GM18907 (cell line): ENCODE data around the gene PRDM16.

Experiments
- ATAC-seq: cut with Tn5 transposase; IDR thresholded peaks from one replicate; pipeline ENCODE4 v1.9.1; 2021; ENCODE audit warnings: mild to moderate bottlenecking, moderate library complexity; ENCODE audit not compliant: unreplicated experiment

The PRDM16 gene

DNA sequence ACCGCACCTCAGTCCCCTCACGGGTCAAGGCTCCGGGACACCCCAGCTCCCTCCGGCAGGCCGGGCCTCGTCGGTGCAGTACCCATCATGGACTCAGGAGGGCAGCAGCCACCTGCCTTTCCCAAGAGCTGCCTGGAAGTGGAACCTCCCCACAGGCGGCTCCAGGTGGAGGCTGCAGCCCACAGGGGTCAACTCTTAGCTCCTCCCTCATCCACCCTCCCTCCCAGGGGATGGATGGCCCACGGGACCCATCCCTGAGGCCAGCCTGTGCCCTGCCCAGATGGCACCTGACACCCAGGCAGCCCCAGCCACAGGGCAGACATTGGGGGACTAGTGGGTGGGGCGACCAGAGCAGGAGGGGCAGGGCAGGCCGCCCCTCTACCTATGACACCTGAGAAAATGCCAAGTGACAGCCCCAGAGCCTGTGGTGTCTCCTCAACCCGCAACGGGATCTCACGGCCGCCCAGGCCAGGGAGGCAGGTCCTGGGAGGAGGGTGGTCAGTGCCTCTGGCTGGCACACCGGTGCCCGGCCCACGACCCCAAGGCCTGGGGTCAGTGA, 384.3 kb downstream of the PRDM16 start:
- peak; percentile 56 for ATAC-seq

DNA sequence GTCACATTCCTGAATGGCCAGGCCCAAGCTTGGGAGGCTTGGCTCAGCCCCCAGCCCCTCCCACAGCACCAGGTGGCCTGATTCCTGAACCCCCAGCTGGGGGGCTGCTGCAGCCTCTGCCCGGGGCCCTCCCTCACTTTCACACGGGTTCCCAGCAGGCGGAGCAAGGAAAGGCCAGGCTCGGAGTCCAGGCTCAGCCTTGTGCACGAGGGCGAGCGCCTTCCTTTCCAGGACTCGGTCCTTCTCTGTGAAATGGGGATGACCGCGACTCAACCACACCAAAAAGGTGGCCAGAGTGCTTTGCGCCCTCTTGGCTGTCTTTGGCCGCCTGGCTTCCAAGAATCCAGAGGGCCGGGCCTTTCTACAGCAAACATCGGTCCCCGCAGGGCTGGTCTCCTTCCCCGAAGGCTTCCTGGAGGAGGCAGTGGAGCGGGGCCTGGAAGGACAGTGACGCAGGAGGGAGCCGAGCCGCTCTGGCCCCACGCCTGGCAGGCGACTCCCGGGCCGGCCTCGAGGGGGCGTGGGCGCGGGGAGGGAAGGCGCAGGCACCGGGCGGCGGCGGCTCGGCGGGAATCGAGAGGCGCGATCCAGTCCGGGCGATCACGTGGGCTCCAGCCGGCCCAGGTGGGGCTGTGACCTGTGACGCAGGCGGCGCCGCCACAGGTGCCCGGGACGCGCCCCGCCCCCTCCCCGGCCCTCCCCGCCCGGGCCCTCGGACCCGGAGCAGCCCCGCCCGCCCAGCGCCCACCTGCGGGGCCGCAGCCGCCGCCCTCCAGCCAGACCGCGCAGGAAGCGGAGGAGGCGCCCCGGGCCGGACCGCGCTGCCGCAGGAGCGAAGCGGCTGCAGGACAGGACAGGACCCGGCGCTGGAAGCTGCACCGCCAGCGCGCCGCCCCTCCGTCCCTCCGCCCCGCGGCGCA, 385.1 kb downstream of the PRDM16 start, which contains the start of gene ARHGEF16:
TSS of gene ARHGEF16 (plus strand) at position 775 of the 920 bp plus-strand sequence. CDS start 8,420 bp downstream, outside the sequence.
- ATAC-seq: no peak

DNA sequence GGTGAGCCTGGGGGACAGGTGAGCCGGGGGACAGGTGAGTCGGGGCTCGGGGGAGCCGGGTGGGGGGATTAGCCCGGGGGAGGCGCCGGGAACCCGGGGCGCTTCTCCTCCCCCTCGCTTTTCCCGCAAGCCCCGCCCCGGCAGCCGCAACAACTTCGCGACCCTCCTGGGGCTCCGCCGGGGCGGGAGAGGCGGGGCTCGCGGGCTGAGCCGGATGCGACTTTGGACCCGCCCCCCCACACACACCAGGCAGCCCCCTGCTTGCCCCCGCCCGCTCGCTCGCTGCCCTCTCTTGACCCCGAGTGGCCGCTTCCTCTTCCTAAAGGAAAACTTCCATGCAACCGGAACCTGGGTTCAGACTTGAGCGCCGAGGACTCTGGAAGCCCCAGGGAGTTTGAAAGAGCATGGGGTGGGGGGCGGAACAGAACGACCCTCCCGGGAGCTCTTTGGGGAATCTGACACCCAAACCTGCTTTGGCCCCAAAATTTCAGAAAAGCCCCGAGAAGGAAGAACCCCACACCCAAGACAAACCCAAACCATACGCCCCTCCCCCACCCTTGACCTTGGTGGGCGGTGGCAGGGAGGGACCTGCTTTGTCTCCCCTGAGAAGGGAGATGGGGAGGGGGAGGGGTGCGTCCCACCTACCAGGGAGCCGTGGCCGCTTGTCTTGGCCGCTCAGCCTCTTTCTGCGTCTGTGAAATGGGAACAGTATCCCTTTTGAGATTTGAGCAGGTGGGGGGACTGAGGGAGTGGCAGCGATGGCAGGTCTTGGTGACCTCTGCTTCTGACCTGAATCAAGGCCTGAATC, 386.0 kb downstream of the PRDM16 start:
- ATAC-seq: no peak

DNA sequence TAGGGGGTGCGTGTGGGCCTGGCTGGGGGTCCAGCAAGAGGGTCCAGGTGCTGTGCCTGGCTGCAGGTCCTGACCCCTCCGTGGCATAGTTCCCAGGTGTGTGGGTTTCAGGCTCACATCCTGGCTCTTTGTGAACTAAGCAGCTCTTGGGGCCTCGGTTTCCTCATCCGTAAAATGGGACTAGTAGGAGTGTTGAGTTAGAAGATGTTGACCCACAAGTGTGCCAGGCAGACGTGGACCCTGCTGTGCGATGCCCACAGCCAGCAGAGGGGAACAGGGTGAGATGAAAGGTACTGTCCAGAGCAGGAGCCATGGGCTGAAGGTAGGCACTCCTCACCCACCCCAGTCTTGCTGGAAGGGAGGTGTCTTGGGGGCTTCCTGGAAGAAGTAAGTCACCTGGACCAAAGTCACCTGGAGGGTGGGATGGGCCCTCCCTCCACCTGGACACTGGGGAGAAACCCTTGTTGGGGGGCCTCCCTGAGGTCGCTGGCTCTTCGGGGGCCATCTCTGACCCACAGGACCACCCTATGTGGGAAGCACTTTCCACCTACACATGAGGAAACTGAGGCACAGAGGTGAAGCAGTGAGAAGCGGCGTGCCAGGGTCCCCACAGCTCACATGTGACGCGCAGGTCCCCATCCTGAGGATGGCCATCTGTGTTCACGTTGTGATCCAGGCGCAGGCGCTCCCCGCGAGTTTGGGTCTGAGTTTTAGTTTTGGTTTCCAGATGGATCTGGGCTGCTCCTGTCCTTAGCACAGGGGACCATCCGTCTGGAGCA, 386.9 kb downstream of the PRDM16 start:
- no peak for ATAC-seq

DNA sequence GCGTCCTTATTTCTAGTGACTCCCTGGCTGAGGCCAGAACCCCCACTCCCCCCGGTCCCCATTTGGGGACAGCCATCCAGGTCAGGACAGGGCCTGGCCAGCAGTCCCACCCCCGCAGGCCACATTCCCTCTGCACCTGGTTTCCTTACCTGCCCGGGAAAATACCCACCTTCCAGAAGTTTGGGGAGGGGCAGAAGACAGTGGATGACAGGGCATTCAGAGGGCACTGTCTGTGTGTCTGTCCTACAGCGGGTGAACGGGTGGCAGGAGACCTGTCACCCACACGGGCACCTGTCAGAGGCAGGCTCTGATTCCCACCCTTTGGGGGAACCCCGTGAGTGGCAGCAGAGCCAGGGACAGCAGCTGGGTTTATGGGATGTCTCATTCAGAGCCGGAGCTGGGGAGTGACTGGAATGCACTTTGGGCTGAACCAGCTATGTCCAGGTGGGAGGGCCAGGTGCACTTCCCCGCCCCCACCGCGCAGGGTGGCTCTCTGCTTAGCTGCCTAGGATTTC, 387.5 kb downstream of the PRDM16 start:
- no peak for ATAC-seq

DNA sequence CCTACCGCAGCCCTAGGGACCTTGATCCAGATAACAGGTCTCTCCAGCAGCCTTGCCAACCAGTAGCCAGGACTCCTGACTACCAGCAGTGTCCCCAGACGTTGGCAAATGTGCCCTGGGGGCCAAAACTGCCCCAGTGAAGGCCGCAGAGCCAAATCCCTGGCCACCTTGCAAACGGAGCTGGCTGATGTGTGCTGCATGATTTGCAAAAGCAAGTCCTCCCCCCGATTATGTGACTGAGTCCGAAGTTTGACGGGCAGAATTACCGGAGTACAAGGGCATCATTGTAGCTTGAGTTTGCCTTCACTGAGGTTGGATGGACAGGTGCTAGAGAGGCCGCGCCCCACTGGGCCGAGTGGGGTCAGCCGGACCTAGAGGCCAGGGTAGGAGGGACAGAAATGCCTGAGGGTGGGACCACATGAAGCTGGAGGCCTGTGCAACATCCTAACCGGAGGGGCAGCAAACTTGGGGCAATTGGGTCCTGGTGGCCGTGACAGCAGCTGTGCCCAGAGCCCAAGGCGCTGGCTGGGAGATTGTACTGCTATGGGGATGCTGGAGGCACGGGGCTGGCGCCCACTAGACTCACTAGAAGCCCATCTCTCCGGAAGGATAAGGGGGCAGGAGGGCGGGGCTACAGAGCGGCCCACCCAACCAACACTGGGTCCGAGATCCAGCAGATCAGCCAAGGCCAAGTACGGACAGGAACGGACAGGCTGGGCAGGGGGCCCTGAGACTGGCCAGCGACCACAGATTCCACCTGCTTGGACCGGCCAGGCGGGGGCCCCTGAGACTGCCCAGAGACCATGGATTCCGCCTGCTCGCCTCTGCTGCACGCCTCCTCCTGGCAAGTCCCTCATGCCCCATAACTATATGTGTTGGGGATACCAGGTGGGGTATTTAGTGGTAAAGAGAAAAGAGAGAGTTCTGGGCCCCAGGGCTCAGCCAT, 388.2 kb downstream of the PRDM16 start:
- ATAC-seq: no peak

DNA sequence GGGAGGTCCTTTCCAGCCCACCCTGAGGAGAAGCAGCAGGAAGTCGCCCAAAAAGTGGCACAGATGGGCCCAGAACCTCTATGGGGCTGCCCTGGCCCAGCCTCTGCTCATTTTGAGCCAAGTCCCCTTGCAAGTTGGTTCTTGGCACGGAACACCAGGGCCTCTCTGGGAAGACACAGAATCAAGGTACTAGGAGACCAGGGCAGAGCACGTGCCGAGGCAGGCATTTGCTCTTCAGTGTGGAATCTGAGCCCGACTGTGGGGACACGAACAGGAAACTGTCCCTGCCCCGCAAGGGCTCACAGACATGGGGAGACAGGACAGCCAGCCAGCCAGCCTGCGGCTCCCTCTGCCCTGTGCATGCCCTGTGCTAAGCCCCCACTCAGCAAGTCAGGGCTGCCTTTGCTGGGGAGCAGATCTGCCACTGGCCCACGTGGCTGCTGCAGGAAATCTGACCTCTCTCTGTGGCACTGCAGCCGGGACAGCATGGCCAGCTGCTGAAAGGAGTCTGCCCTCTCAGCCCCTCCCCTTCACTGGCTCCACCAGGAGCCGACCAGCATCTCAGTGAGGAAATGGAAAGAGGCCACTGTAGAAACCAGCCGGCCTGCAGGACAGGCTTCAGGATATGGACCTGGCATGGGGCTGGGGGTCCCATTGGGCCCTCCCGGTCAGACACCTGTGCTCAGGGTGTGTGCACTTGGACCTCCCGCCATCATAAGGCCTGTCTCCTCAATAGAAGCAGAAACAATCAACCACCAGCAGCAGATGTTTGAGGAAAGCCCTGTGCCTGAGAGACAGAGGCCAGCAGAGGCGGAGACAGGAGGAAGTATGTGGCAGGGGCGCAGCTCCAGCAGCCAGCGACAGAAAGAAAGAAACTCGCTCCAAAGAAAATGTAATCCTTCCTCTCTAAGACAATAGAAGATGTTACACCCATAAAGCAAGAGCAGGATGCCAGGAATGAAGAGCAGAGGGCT, 389.2 kb downstream of the PRDM16 start:
- no peak for ATAC-seq

DNA sequence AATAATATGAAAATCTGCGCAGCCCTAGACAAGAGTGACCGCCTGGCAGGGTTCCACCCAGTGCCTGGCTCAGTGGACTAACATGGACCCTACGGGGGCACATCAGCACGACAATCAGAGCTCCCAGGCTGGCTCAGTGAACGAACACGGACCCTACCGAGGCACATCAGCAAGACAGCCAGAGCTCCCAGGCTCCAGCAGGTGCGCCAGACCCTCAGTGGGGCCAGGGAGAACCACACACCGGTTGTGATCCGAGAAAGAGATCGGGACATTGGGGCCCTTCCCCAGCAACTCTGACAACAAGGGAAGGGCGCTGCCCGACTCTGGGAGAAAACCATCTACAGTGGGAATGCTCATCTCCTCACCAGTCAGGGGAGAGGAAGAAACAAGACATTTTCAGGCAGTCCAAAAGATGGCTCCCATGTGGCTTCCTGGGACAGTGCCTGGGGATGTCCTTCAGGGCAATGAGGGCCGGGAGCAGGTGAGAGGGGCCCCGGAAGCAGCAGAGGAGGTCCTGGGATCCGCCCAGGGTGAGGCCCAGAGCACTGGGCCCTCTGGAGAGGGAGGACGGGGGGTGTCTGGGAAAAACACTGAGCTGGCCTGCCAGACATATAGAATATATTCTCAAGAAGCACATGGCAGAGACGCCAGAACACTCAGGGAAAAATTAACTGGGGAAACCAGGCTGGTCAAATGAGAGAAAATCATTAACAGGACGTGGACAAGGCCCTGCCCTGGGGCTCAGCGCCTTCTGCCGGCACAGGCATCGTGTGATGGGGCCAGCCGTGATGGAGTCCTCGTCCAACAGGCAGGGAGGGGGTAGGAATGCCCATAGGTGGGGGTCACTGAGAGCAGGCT, 390.3 kb downstream of the PRDM16 start:
- ATAC-seq: no peak

DNA sequence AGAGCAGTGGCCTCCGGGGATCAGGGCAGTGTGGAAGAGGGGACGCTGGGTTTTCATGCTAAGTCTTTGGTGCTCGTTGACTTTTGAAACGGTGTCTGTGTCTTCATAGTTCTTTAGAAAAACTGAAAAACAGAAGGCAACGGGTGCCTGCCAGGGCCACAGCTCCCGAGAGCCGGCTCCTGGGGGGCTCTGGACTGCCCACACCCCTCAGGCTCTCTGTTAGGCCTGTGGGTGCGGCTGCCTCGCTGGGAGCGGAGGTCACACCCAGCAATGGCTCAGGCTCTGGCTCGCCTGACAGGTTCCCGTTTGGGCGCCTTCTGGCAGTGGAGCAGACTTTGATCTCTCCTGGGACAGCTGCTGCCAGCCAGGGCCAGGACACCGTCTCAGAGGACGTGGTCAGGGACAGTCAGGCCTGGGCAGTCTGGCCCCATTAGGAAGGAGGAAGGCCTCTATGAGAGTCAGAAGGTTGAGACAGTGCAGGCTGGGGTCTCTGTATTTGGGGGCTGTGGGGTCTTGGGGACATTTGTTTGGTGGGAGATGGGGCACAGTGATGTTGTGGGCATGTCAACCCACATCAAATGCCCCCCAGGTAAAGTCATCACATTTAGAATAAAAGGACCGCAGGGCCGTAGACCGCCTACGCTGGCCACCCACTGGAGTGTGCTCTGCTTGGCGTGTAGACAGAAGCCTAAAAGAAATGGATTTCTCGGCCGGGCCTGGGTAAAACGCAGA, 391.1 kb downstream of the PRDM16 start:
- ATAC-seq: no peak

DNA sequence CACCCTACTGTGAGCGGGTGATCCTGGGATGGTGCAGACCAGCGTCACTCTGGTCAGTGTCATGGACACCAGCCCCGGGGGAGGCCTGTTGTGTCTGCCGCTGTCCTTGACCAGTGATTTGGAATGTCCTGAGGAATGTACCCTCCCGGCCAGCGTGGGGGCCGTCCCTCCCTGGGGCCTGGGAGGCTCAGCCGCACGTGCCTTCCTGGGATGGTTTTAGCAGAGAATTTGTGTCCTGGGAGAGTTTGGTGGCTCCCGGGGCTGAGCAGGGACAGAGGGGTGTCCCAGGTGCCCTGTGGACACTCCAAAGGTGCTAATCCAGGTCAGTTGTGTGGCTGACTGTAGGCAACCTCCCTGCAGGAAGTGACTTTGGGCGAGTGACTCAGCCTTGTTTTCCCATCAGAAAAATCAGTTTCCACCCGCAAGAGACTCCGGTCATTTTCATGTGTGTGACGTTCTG, 391.7 kb downstream of the PRDM16 start:
- ATAC-seq: no peak

DNA sequence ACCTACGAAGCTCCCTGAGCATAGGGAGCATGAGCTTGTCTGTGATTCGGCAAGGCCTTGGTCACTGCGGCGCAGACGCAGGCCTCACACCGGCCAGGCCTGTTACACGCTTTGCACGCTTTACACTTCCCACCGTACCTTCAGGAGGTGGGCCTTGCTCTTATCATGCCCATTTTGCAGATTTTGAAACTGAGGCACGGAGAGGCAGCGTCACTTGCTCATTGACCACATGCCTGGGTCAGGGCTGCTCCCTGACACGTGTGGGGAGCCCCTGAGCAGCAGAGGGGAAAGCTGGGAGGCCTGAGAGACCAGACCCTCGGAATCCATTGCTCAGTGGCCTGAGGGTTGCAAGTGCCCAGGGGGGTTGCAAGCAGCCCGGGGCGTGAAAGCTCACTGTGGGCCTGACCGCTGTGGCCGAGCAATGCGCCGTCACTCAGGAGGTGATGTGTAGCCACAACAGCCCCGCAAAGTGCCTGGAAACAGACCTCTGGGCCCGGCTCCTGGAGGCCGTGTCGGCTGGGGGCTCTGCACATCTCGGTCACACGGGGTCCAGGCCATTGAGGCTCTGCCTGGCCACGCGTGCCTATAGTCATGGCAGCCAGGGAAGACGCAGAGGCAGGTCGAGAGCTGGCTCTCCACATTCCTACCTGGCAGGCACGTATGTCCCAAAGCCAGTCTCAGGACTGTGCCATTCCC, 392.4 kb downstream of the PRDM16 start:
- no peak for ATAC-seq

DNA sequence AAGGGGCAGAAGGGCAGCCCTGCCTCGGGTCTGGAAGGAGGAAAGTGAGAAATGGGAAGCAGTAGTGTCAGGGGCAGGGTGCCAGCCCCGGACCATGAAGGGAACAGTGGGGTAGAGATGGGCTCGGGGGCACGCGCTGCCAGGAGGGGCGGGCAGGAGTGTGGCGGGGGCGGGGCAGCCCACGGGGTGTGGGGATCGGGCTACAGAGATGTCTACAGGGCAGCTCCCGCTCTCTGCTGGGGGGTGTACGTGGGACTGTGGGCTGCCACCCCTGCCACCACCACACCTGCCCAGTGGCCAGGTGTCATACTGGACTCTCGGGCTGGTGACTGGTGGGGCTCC, 392.9 kb downstream of the PRDM16 start:
- no peak for ATAC-seq

DNA sequence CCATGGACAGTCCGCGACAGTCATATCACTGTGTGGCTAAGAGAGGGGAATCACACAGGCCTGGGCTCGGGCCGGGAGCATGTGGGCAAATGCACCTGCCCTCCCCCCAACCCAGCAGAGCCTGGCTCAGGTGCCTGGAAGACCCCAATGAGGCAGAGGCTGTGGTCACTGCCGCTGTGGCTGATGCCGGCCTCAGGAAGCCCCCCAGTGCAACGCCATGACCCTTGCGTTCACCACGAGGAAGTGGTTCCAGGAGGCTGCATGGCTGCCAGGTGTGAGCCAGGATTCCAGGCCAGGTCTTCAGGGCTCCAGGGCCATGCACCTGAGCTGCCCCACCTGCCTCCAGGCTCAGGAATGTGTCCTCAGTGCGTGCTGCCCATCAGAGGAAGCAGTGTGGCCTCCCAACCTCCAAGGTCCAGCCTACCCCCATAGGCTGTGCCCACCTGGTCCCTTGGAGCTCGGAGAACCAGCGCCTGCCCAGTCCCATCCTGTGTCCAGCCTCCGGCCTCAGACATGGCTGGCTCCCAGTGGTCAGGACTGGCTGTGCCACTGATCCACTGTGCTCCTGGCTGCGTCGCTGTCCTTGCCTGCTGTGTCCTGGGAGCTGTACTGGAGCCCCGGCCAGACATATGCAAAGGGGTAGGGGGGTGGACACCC, 393.5 kb downstream of the PRDM16 start:
- ATAC-seq: no peak

DNA sequence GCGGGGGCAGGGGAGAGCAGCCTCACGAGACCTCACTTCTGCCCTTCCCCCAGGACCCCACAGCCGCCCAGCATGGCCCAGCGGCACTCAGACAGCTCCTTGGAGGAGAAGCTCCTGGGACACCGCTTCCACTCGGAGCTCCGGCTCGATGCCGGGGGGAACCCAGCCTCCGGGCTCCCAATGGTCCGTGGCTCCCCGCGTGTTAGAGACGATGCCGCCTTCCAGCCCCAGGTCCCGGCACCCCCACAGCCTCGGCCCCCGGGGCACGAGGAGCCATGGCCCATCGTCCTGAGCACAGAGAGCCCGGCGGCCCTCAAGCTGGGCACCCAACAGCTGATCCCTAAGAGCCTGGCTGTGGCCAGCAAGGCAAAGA, 394.0 kb downstream of the PRDM16 start:
- no peak for ATAC-seq

DNA sequence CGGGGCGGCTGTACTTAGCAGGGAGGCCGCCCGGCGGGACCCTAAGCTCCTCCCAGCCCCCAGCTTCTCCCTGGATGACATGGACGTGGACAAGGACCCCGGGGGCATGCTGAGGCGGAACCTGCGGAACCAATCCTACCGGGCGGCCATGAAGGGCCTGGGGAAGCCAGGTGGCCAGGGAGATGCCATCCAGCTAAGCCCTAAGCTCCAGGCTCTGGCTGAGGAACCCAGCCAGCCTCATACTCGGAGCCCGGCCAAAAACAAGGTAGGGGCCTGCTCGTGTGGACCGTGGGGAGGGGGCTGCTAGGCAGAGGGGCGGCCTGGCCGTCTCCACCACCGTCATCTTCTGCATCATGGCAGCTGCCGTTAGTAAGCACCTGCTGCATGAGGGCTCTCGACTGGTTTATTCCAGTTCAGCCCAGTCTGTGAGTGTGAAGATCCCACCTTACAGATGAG, 394.4 kb downstream of the PRDM16 start:
- no peak for ATAC-seq
